ENCODE measurements around the gene CREBBP. TPM values are rescaled to one million over a fixed set of nuclear protein-coding genes. Genes with fewer than 3 reads are reported as not detected.

CREBBP gene
- polyA plus RNA-seq, 1 experiment: 6.6 TPM

DNA sequence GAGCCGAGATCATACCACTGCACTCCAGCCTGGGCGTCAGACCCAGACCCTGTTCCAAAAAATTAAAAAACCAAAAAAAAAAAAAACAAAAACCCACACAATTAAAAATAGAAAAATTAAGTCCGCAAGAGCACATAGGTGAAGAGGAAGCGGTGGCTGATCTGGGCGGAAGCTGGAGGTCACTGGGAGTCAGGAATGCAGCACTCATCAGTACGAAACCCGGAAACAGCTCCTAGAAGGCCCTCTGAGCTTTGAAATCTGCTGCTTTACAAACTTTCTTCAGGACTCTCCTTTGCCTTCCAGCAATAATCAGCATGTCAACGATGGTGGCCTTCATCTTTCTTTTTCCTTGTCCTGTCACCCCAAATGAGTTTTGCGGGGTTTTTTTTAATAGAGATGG lies 192.7 kb downstream of the CREBBP start:
- ChIA-PET POLR2A (no interaction called here), CTCF (interaction anchor here (0.6 kb wide), 1 partner anchor 78 kb away, joined by 3 read pairs; no protein-coding TSS in a partner anchor)
- H3K36me3 ChIP-seq (ENCODE audit: control insufficient read depth, insufficient read depth, low read length): peaks cover 11% of the 10 kb centered on the region; the same call in 1 of the 2 replicates
- DNase-seq (ENCODE audit: low read depth): no peak
- no peaks in the 10 kb centered on the region for H3K27me3 ChIP-seq (ENCODE audit: control insufficient read depth, insufficient read depth, low read length)
- H3K4me3 ChIP-seq (ENCODE audit: low read depth, low read length): no peak overlapping the region
- TF ChIP-seq, protein P1, sequence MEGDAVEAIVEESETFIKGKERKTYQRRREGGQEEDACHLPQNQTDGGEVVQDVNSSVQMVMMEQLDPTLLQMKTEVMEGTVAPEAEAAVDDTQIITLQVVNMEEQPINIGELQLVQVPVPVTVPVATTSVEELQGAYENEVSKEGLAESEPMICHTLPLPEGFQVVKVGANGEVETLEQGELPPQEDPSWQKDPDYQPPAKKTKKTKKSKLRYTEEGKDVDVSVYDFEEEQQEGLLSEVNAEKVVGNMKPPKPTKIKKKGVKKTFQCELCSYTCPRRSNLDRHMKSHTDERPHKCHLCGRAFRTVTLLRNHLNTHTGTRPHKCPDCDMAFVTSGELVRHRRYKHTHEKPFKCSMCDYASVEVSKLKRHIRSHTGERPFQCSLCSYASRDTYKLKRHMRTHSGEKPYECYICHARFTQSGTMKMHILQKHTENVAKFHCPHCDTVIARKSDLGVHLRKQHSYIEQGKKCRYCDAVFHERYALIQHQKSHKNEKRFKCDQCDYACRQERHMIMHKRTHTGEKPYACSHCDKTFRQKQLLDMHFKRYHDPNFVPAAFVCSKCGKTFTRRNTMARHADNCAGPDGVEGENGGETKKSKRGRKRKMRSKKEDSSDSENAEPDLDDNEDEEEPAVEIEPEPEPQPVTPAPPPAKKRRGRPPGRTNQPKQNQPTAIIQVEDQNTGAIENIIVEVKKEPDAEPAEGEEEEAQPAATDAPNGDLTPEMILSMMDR (IDR thresholded peaks at IDR 0.05; ENCODE audit: insufficient read depth, low read depth, low read length): no peak

DNA sequence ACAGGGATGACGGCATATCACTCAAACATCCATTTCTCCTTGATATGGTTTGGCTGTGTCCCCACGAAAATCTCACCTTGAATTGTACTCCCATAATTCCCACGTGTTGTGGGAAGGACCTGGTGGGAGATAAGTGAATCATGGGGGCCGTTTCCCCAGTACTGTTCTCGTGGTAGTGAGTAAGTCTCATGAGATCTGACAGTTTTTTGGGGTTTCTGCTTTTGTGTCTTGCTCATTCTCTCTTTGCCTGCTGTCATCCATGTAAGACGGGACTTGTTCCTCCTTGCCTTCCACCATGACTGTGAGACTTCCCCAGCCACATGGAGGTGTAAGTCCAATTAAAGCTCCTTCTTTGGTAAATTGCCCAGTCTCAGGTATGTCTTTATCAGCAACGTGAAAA lies 193.5 kb downstream of the CREBBP start:
- ChIA-PET POLR2A (no interaction called here), CTCF (no interaction called here)
- Histone ChIP-seq H3K27me3 (ENCODE audit: control insufficient read depth, insufficient read depth, low read length) (no peaks in the 10 kb centered on the region), H3K36me3 (ENCODE audit: control insufficient read depth, insufficient read depth, low read length) (peaks cover 11% of the 10 kb centered on the region; the same call in 1 of the 2 replicates), H3K4me3 (ENCODE audit: low read depth, low read length) (no peak overlapping the region)
- TF ChIP-seq, protein P1 (IDR thresholded peaks at IDR 0.05; ENCODE audit: insufficient read depth, low read depth, low read length): no peak
- DNase-seq (ENCODE audit: low read depth): no peak

DNA sequence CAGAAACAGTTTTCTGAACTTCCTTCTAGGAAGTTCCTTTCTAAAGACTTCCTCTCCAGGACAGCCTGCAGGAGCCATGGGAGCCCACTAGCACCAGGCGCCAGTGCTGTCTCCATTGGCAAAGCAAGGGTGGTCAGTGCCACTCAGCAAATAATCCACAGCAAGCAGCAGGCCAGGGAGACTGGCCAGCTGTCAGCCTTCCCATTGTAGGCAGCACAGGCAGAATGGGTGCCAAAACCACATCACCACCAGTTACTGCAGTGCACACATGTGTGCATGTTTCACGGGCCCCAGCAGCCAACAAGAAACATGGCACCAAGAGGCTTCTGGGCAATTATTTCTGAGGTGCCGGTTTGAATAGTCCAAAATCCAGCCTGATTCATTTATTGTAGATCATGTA lies 199.3 kb downstream of the CREBBP start:
- no peak for DNase-seq (ENCODE audit: low read depth)
- POLR2A ChIA-PET: no interaction called here
- Histone ChIP-seq H3K36me3 (ENCODE audit: control insufficient read depth, insufficient read depth, low read length) (peaks cover 13% of the 10 kb centered on the region), H3K4me3 (ENCODE audit: low read depth, low read length) (no peak overlapping the region), H3K27me3 (ENCODE audit: control insufficient read depth, insufficient read depth, low read length) (no peaks in the 10 kb centered on the region)
- TF ChIP-seq, protein P1 (IDR thresholded peaks at IDR 0.05; ENCODE audit: insufficient read depth, low read depth, low read length): no peak
- CTCF ChIA-PET: interaction anchor here (0.5 to 2.8 kb wide), 2 partner anchors 9 to 671 kb away, joined by 3 to 8 read pairs; no protein-coding TSS in a partner anchor

DNA sequence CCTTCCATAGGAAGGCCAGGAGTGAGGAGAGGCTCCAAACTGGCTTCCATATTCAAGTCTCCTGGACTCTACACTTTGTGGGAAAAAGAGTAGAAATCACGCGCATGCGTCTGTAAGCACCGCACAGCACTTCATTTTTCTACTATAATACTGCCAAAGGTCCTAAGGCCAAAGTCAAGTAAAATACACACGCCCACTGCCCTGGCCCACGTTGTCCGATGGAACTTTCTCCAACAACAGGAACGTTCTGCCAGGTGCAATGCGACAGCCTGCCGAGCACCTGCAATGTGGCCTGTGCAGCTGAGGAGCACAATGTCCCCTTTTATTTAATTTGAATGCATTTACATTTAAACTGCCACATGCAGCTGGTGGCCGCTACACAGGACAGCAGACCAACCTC lies 202.5 kb downstream of the CREBBP start:
- no peak overlapping the region for H3K4me3 ChIP-seq (ENCODE audit: low read depth, low read length)
- H3K27me3 ChIP-seq (ENCODE audit: control insufficient read depth, insufficient read depth, low read length): no peaks in the 10 kb centered on the region
- peaks cover 28% of the 10 kb centered on the region for H3K36me3 ChIP-seq (ENCODE audit: control insufficient read depth, insufficient read depth, low read length)
- ChIA-PET POLR2A (no interaction called here), CTCF (no interaction called here)
- TF ChIP-seq, protein P1 (IDR thresholded peaks at IDR 0.05; ENCODE audit: insufficient read depth, low read depth, low read length): no peak
- DNase-seq (ENCODE audit: low read depth): no peak

DNA sequence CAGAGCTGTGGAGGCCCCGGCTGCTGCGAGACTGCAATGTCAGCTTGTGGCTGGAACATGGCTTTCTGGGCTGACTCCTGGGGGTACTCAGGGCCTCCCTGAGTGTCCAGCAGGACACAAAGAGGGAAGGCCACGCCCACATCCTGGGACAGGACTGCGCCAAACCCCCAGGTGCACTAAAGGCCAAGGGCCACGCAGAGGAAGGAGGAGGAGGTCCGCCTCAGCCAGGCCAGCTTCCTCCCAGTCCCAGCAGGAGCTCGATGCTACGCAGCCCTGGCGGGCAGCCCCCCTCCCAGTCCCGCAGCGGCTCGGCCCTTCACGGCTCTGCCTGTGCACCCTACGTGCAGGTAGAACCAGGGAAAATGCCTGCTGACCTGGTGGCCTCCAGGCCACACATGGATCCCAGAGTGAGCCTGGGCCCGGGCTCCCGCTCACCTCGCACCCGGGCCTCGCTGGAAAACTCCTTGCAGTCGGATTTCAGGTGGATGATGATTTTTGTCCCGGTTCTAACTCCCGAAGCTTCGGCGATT lies 204.8 kb downstream of the CREBBP start:
- no peak for DNase-seq (ENCODE audit: low read depth)
- Histone ChIP-seq H3K4me3 (ENCODE audit: low read depth, low read length) (no peak overlapping the region), H3K36me3 (ENCODE audit: control insufficient read depth, insufficient read depth, low read length) (peaks cover 32% of the 10 kb centered on the region), H3K27me3 (ENCODE audit: control insufficient read depth, insufficient read depth, low read length) (no peaks in the 10 kb centered on the region)
- ChIA-PET POLR2A (no interaction called here), CTCF (interaction anchor here (1.0 to 1.3 kb wide), 2 partner anchors 8 to 21 kb away, joined by 3 to 4 read pairs; partner anchors contain the start of gene DNASE1)
- TF ChIP-seq, protein P1 (IDR thresholded peaks at IDR 0.05; ENCODE audit: insufficient read depth, low read depth, low read length): no peak

Other genes starting within 250 kb of the CREBBP start
- 6.4 and 10.9 TPM in 2 replicates for gene DNASE1, start 226.0 kb downstream of the CREBBP start, polyA plus RNA-seq (2011; rRNA removed)
- gene TRAP1, start 163.2 kb downstream of the CREBBP start, polyA plus RNA-seq (2011; rRNA removed): 95.9 and 112 TPM in 2 replicates
- gene ADCY9, start 235.7 kb upstream of the CREBBP start, polyA plus RNA-seq (2011; rRNA removed): 19.3 and 28.2 TPM in 2 replicates

Measured in BJ (cell line).